ENCODE data around the gene CLEC20A.

CLEC20A gene

DNA sequence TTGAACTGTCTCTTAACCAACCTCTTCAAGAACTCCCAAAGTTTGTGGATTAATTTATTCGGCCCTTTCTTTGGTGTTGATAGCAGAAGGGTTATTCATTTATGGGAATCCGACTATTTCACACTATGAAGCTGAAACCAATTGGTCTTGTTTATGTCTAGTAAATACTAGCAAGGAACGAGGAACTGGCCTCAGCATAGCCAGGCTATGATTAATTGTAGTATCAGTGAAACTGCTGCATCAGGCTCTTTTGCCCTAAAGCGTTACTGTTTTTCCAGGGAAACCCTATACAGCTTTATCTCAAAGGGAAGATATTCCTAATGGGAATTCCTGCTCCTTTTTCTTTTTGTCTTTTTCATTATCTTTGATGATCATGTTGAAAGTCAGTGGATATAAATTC, 35.1 kb downstream of the CLEC20A start:
- Histone ChIP-seq H3K4me1 (peaks cover 0 to 20% (median 6%) of the 10 kb centered on the region in 4 donors), H3K36me3 (peaks cover 31 to 32% (median 31%) of the 10 kb centered on the region in 3 donors), H3K9me3 (no peaks in the 10 kb centered on the region), H3K4me3 (no peak overlapping the region), H3K27me3 (no peaks in the 10 kb centered on the region), H3K27ac (no peak overlapping the region)
- DNase-seq, result no peak
- TF ChIP-seq, protein P1, sequence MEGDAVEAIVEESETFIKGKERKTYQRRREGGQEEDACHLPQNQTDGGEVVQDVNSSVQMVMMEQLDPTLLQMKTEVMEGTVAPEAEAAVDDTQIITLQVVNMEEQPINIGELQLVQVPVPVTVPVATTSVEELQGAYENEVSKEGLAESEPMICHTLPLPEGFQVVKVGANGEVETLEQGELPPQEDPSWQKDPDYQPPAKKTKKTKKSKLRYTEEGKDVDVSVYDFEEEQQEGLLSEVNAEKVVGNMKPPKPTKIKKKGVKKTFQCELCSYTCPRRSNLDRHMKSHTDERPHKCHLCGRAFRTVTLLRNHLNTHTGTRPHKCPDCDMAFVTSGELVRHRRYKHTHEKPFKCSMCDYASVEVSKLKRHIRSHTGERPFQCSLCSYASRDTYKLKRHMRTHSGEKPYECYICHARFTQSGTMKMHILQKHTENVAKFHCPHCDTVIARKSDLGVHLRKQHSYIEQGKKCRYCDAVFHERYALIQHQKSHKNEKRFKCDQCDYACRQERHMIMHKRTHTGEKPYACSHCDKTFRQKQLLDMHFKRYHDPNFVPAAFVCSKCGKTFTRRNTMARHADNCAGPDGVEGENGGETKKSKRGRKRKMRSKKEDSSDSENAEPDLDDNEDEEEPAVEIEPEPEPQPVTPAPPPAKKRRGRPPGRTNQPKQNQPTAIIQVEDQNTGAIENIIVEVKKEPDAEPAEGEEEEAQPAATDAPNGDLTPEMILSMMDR (IDR thresholded peaks at IDR 0.05), result no peak
- intact Hi-C loops (cut with DNase I; ENCODE audit: low total_unique reads), result no loop called here

DNA sequence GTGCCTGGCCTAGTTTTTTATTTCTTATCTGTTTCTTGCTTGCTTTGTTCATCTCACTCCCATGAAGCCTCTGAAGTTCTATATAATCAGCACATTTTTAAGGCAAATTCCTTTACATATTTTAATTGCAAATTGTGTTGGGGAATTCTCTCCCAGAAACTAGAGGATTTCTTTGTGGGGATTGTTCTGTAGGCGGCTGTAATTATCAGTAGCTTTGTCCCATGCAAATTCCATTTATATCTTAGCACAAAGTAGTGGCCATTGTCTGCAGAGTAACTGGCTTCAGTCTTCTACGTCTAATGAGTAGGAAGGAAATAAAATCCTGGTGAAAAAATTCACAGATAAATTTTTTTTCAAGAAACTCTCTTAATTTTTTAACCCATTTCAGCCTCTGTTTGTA, 35.7 kb downstream of the CLEC20A start:
- H3K9me3 ChIP-seq, result no peaks in the 10 kb centered on the region
- TF ChIP-seq, protein P1 (IDR thresholded peaks at IDR 0.05), result no peak
- no peak for DNase-seq
- H3K27me3 ChIP-seq, result no peaks in the 10 kb centered on the region
- H3K4me1 ChIP-seq, result peaks cover 0 to 20% (median 6%) of the 10 kb centered on the region in 4 donors
- intact Hi-C loops (cut with DNase I; ENCODE audit: low total_unique reads), result no loop called here
- no peak overlapping the region for H3K27ac ChIP-seq
- H3K36me3 ChIP-seq, result peaks cover 29 to 31% (median 30%) of the 10 kb centered on the region in 3 donors
- H3K4me3 ChIP-seq, result no peak overlapping the region

DNA sequence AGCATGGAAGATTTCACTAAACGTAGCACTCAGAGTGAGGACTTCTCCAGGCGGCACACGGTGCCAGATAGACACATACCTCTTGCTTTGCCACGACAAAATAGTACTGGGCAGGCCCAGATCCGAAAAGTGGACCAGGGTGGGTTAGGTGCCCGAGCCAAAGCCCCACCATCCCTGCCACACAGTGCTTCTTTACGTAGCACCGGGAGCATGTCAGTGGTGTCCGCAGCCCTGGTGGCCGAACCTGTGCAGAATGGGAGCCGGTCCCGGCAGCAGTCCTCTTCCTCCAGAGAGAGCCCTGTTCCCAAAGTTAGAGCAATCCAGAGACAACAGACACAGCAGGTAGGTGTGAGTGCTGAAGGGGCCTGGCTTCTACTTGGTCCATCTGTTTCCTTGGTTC, 38.6 kb downstream of the CLEC20A start:
- Histone ChIP-seq H3K27ac (no peak overlapping the region), H3K9me3 (no peaks in the 10 kb centered on the region), H3K27me3 (no peaks in the 10 kb centered on the region), H3K36me3 (peaks cover 25 to 32% (median 28%) of the 10 kb centered on the region in 3 donors), H3K4me3 (no peak overlapping the region), H3K4me1 (no peaks in the 10 kb centered on the region)
- no peak for DNase-seq
- TF ChIP-seq, protein P1 (IDR thresholded peaks at IDR 0.05), result no peak
- intact Hi-C loops (cut with DNase I; ENCODE audit: low total_unique reads), result no loop called here

DNA sequence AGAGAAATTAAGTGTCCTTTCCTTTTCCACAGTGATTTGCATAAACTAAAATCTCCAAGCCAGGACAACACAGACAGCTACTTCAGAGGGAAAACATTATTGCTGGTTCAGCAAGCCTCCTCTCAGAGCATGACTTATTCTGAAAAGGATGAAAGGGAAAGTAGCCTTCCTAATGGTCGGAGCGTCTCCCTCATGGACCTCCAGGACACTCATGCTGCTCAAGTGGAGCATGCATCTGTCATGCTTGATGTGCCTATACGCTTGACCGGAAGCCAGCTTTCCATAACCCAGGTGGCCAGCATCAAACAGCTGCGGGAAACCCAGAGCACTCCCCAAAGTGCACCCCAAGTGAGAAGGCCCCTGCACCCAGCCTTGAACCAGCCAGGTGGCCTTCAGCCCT, 39.1 kb downstream of the CLEC20A start:
- H3K9me3 ChIP-seq, result no peaks in the 10 kb centered on the region
- TF ChIP-seq, protein P1 (IDR thresholded peaks at IDR 0.05), result no peak
- intact Hi-C loops (cut with DNase I; ENCODE audit: low total_unique reads), result no loop called here
- H3K27me3 ChIP-seq, result no peaks in the 10 kb centered on the region
- no peaks in the 10 kb centered on the region for H3K4me1 ChIP-seq
- H3K36me3 ChIP-seq, result peaks cover 26 to 34% (median 29%) of the 10 kb centered on the region in 3 donors
- no peak overlapping the region for H3K4me3 ChIP-seq
- H3K27ac ChIP-seq, result no peak overlapping the region
- DNase-seq, result no peak

DNA sequence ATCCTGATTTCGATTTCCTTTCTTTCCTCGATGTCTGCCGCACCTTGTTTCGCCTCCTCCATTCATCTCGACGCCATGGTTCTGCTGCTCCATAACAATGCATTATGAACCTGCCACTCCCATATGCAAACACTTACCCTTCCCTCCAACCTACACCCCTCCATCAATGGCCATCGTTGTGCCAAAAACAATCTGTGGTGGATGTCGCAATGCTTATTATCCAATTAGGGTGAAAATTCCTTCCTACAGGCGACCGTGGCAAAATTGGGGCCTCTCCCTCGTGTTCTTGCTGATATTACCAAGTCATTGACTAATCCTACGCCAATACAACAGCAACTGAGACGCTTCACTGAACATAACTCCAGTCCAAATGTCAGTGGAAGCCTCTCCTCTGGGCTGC, 40.3 kb downstream of the CLEC20A start:
- TF ChIP-seq, protein P1 (IDR thresholded peaks at IDR 0.05), result no peak
- Histone ChIP-seq H3K4me1 (no peaks in the 10 kb centered on the region), H3K27me3 (no peaks in the 10 kb centered on the region), H3K4me3 (no peak overlapping the region), H3K9me3 (no peaks in the 10 kb centered on the region), H3K27ac (no peak overlapping the region), H3K36me3 (peaks cover 37 to 41% (median 41%) of the 10 kb centered on the region in 3 donors)
- intact Hi-C loops (cut with DNase I; ENCODE audit: low total_unique reads), result no loop called here
- no peak for DNase-seq

DNA sequence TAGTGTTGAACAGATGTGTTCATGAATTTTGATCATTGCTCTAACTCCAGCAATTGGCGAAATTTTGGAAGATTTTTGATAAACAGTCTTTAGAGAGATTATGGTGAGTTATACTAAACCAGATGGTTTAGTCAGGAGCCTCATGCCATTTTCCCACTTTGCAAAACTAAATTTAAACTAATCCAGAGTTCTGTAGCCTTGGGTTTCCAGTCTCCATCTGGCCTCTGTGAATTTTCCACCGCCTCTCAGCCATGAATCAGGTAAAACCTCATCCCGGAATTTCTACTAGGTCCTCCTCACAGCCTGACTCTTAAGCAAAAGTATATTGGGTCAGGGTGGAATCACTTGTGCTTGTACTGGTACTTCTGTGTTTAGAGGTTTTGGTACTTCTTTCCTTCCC, 44.8 kb downstream of the CLEC20A start:
- TF ChIP-seq, protein P1 (IDR thresholded peaks at IDR 0.05), result no peak
- Histone ChIP-seq H3K36me3 (peaks cover 18 to 34% (median 31%) of the 10 kb centered on the region in 3 donors), H3K4me1 (no peaks in the 10 kb centered on the region), H3K27me3 (no peaks in the 10 kb centered on the region), H3K4me3 (no peak overlapping the region), H3K27ac (no peak overlapping the region), H3K9me3 (no peaks in the 10 kb centered on the region)
- DNase-seq, result no peak
- intact Hi-C loops (cut with DNase I; ENCODE audit: low total_unique reads), result no loop called here

All from tibial artery (tissue), 4 donors.